Thoracic aorta (tissue), 2 donors: Measurements from ENCODE around the gene VEGFA. TPM values are rescaled to one million over a fixed set of nuclear protein-coding genes. Genes with fewer than 3 reads are reported as not detected.

Source experiments
- ATAC-seq: fragments of 150-250 bp; one replicate; pipeline ENCODE4 v1.8.0; 2017; ENCODE audit warnings: low read depth; ENCODE audit not compliant: insufficient number of reproducible peaks, low FRiP score
- DNase-seq: peaks from one replicate; pipeline ENCODE4 v3.0.0-alpha.2; 2020; ENCODE audit warnings: low spot score
- H3K27ac ChIP-seq, 2 donors: fragments of 200-600 bp; sonication (generic); 1 replicate in 1 of 2; 2 replicates in 1 of 2; pipeline ENCODE4 v1.5.1; 2016; ENCODE audit warnings: mild to moderate bottlenecking in 2 of 2, moderate library complexity in 2 of 2
- H3K27me3 ChIP-seq: fragments of 200-600 bp; sonication (generic); replicated peaks from 2 replicates; pipeline ENCODE4 v1.6.0; 2016; ENCODE audit warnings: mild to moderate bottlenecking; ENCODE audit not compliant: insufficient read depth
- H3K36me3 ChIP-seq: fragments of 200-600 bp; sonication (generic); one replicate; pipeline ENCODE4 v1.5.1; 2016
- H3K4me1 ChIP-seq, 2 donors: fragments of 200-600 bp; sonication (generic); 1 replicate in 1 of 2; 2 replicates in 1 of 2; pipeline versions ENCODE4 v1.5.1 to v1.6.0; 2016; ENCODE audit warnings: low read depth in 2 of 2, mild to moderate bottlenecking in 1 of 2; ENCODE audit not compliant: control insufficient read depth in 1 of 2
- H3K4me3 ChIP-seq: fragments of 200-600 bp; sonication (generic); 2 replicates; pipeline ENCODE4 v1.5.1; 2016; ENCODE audit warnings: mild to moderate bottlenecking
- H3K9me3 ChIP-seq: fragments of 200-600 bp; sonication (generic); 2 replicates; pipeline ENCODE4 v1.5.1; 2016
- CTCF ChIP-seq: fragments of 200-600 bp; sonication (generic); IDR thresholded peaks from one replicate; pipeline ENCODE4 v1.5.1; 2019; ENCODE audit warnings: antibody characterized with exemption
- total RNA-seq, 2 donors: library from RNA; depleted of rRNA; stranded (reverse); fragments of >200 nt; gene quantifications; one replicate each; pipeline versions ENCODE4 v1.1.0 to v1.2.3, GENCODE V29; 2016

Gene VEGFA
- total RNA-seq, 2 donors from 2014 or later: 36.0 to 117 TPM

- no peak for TF ChIP-seq CTCF
- no peak overlapping the region for H3K4me3 ChIP-seq
- H3K9me3 ChIP-seq: no peaks in the 10 kb centered on the region
- no peaks in the 10 kb centered on the region for H3K4me1 ChIP-seq
- H3K27ac ChIP-seq: no peak overlapping the region
- no peak for DNase-seq
- H3K27me3 ChIP-seq: no peaks in the 10 kb centered on the region
- no peak for ATAC-seq
- no peaks in the 10 kb centered on the region for H3K36me3 ChIP-seq
Measured at GRCh38 chr6:43740321-43740960, 29.6 kb upstream of the VEGFA start.

GRCh38 chr6:43740961-43741764, 28.8 kb upstream of the VEGFA start:
- Histone ChIP-seq H3K9me3 (no peaks in the 10 kb centered on the region), H3K4me1 (no peaks in the 10 kb centered on the region), H3K27me3 (no peaks in the 10 kb centered on the region), H3K4me3 (no peak overlapping the region), H3K27ac (no peak overlapping the region), H3K36me3 (no peaks in the 10 kb centered on the region)
- no peak for ATAC-seq
- no peak for DNase-seq
- TF ChIP-seq CTCF: no peak

- H3K4me3 ChIP-seq: no peak overlapping the region
- no peak overlapping the region for H3K27ac ChIP-seq
- no peaks in the 10 kb centered on the region for H3K9me3 ChIP-seq
- no peak for TF ChIP-seq CTCF
- H3K27me3 ChIP-seq: no peaks in the 10 kb centered on the region
- H3K4me1 ChIP-seq: no peaks in the 10 kb centered on the region
- no peak for ATAC-seq
- no peak for DNase-seq
- H3K36me3 ChIP-seq: no peaks in the 10 kb centered on the region
Measured at GRCh38 chr6:43741829-43742228, 28.2 kb upstream of the VEGFA start.

GRCh38 chr6:43742285-43742684, 27.7 kb upstream of the VEGFA start:
- Histone ChIP-seq H3K4me3 (no peak overlapping the region), H3K36me3 (no peaks in the 10 kb centered on the region), H3K27me3 (no peaks in the 10 kb centered on the region), H3K4me1 (no peaks in the 10 kb centered on the region), H3K9me3 (no peaks in the 10 kb centered on the region), H3K27ac (no peak overlapping the region)
- ATAC-seq (no peak), DNase-seq (no peak)
- TF ChIP-seq CTCF: no peak

GRCh38 chr6:43742931-43743632, 26.9 kb upstream of the VEGFA start:
- H3K27me3 ChIP-seq: no peaks in the 10 kb centered on the region
- no peak overlapping the region for H3K27ac ChIP-seq
- H3K4me3 ChIP-seq: no peak overlapping the region
- H3K9me3 ChIP-seq: no peaks in the 10 kb centered on the region
- H3K36me3 ChIP-seq: no peaks in the 10 kb centered on the region
- H3K4me1 ChIP-seq: no peaks in the 10 kb centered on the region
- ATAC-seq (no peak), DNase-seq (no peak)
- no peak for TF ChIP-seq CTCF
